HG03439 (cell line): ENCODE results near the gene TJP1.
"Not testable (repeated sequence)": the region's sequence is repeated elsewhere in the genome, so short reads cannot be mapped to it uniquely, and the experiment has no call there.

Source experiments
- ATAC-seq: cut with Tn5 transposase; IDR thresholded peaks from one replicate; pipeline ENCODE4 v1.9.1; 2021; ENCODE audit warnings: mild to moderate bottlenecking, moderate library complexity; ENCODE audit not compliant: unreplicated experiment

Gene TJP1

GRCh38 chr15:29756358-29757267 lies 65.7 kb downstream of the TJP1 start:
- no peak for ATAC-seq

GRCh38 chr15:29754009-29754408 lies 68.3 kb downstream of the TJP1 start:
- ATAC-seq: not testable (repeated sequence)

DNA sequence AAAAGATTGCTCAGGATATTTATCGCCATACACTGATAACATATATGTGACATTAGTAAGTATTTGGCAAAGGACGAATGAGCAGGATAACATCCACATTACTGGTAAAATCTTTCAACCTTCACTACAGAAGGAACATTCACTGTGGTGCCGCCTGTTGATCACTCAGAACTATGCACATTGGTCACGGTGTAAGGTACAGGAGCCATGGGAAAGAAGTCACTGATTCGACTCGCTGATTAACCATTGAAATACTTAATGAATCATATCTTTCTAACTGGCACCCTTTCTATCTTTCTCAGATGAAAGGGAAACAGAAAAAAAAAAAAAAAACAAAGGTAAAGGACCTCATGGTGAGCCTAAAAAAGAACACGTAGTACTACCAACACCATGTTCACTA lies 68.8 kb downstream of the TJP1 start:
- ATAC-seq: no peak

DNA sequence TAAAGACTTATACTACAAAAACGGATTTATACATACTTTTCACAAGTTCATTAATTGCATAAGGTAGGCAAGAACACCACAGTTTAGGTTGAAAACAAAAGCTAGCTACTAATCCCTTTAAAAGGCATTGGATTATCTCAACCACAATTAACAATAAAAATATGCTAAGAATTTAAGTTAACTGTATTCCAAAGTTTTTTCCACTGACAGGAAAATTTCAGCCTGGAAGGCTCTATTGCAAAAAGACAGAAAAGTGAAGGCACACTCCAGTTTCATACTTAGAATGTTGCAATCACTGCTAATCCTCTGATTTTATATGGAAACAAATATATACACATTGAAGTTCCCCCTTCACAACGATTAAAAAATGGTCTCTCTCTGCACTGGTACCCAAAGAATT lies 71.5 kb downstream of the TJP1 start:
- ATAC-seq: no peak

GRCh38 chr15:29749365-29750086 lies 72.7 kb downstream of the TJP1 start:
- ATAC-seq: no peak

- ATAC-seq: no peak
These were observed 74.3 kb downstream of the TJP1 start for GRCh38 chr15:29747837-29748417.

- no peak for ATAC-seq
These were observed 78.8 kb downstream of the TJP1 start for GRCh38 chr15:29743475-29743874.

- ATAC-seq: no peak
These were observed 81.5 kb downstream of the TJP1 start for GRCh38 chr15:29740692-29741311.

DNA sequence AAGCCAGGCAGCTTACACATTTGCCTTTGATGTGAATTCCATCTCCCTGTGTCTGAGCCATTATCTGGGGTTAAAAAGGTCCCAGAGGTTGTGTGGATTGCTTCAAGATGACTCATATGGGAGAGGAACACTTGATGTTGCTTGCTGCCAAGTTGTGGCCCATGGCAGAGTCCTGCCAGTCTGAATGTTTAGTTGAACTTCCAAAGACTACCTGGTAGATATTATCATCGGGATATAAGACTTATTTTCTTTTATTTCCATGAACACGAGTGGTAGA lies 85.6 kb downstream of the TJP1 start:
- ATAC-seq: no peak

DNA sequence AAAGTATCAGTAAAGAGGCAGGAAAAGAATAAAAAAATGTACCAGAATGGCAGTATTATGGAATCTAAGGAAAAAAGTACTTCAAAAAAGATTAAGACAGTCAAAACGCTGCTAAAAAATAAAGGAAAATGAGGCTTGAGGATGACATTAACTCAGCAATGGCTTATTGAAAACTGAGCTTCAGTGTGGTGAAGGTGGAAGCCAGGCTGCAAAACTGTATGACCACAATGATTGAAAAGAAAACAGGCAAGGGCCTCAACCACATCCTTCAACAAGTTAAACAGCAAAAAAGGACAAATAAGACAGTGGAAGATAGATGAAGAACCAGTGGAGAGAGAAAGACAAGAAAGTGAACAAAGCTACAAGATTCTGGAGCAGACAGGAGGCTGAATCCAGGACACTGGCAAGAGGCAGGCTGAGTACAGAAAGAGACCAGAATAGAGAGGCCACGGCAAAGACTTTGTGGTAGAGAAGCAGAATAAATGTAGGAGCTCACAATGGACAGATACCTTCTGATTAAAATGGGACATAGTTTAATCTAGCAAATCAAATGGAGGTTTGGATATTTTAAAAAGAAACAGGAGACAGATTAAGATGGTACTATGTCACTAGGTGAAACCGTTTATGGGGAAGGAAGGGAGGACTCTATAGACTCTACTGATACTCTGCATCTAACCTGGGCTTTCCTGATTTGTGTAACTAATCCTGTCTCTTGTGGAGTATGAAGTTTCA lies 86.1 kb downstream of the TJP1 start:
- ATAC-seq: no peak

DNA sequence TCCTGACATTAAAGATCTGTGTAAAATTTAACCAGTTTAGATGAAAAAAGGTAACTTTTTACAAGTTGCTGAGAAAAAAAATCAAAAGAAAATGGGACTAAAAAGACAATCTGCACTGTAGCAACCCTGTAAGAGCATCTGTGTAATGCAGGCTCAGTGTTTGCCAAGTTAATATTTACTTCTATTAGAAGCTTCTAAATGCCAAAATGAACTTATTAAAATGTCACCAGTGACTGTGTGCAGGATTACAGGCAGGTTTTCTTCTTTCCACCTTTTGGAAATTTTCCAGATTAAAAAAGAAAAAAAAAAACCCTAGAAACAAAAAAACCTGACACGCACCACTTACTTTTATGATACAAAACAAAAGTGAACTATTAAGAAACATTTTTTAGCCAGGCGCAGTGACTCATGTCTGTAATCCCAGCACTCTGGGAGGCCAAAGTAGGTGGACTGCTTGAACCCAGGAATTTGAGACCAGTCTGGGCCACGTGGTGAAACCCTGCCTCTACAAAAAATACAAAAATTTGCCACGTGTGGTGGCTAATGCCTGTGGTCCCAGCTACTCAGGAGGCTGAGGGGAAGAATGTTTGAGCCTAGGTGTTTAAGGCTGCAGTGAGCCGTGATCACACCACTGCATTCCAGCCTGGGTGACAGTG lies 87.2 kb downstream of the TJP1 start:
- no peak for ATAC-seq

GRCh38 chr15:29731865-29732264 lies 90.4 kb downstream of the TJP1 start:
- no peak for ATAC-seq

GRCh38 chr15:29730471-29730870 lies 91.8 kb downstream of the TJP1 start:
- ATAC-seq: not testable (repeated sequence)

- ATAC-seq: no peak
These were observed 93.8 kb downstream of the TJP1 start for GRCh38 chr15:29728418-29728817.

DNA sequence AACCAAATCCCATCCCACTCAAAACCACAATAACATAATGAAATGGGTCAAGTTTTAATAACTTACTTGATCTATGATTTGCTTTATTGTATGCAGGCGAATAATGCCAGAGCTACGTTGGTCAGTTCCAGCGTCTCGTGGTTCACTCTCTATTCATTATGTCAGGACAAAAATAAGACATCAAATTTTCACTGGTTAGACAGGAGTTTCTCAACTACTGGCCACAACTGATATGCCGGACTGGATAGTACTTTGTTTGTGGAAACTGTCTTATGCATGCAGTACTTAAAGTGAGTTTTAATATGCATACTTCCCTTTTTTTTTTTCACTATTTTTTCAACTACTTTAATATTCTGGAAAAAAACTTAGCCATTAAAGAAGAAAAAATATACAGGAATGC lies 94.4 kb downstream of the TJP1 start:
- ATAC-seq: no peak

DNA sequence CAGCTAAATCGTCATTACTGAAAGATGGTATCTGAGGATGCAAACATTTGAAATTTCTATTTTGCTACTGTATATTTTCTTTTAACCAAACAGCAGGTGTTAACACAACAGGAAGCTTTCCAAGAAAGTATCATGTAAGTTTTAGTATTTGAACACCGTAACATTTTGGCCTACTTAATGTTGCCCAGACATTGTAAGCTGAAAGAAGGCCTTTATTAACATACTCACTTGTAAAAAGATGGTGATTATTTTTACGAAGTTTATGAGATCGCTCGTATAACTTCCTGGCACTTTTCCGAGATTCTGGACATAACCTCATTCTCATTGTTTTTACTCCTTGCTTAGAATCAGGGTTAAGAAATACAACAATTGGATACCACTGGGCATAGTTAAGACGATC lies 95.7 kb downstream of the TJP1 start:
- no peak for ATAC-seq

- no peak for ATAC-seq
These were observed 98.2 kb downstream of the TJP1 start for GRCh38 chr15:29724026-29724425.

- no peak for ATAC-seq
These were observed 108.5 kb downstream of the TJP1 start for GRCh38 chr15:29713784-29714183.

- no peak for ATAC-seq
These were observed 110.0 kb downstream of the TJP1 start for GRCh38 chr15:29712149-29712885.

DNA sequence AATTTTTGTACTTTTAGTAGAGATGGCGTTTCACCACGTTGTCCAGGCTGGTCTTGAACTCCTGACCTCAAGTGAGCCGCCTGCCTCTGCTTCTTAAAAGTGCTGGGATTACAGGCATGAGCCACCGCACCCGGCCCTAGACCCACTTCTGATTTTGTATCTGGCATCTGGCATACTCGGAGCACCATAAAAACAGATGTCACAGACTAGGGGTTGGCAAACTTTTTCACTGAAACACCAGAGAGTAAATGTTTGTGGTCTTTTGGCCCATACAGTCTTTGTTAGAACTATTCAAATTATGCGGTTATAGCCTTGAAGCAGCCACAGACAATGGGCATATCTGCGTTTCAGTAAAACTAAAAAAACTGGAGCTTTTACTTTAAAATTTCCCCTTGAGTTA lies 110.7 kb downstream of the TJP1 start:
- ATAC-seq: no peak
